ENCODE measurements around the gene PLIN3. TPM values are rescaled to one million over a fixed set of nuclear protein-coding genes. Genes with fewer than 3 reads are reported as not detected.

The PLIN3 gene
- total and polyA plus RNA-seq, 2 of the 4 experiments (the other 2 are of a cell fraction), result 147 to 246 TPM

DNA sequence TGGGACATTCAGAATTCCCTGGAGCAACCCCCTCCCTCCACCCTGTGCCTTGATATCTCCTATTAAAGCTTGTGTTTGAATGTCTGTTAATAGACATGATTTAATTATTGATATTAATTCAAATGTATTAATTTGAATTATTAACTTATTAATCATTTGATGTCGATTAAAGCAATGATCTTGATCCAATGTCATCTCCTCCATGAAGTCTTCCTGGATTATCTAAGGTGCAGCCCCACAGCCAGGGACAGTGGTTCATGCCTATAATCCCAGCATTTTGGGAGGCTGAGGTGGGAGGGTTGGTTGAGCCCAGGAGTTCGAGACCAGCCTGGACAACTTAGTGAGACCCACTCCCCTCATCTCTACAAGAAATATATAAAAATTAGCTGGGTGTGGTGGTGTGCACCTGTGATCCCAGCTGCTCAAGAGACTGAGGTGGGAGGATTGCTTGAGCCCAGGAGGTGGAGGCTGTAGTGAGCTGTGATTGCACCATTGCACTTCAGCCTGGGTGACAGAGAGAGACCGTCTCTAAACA is 66.3 kb downstream of the PLIN3 start:
- H3K9me3 ChIP-seq (ENCODE audit: control insufficient read depth, insufficient read depth, low read length), result no peaks in the 10 kb centered on the region
- intact Hi-C loops (cut with micrococcal nuclease), result no loop called here
- dilution Hi-C loops (cut with HindIII; ENCODE audit: low sequenced_read_pairs, unreplicated experiment), result no loop called here
- H3K23ac ChIP-seq (ENCODE audit: low read depth, low read length), result no peak overlapping the region
- H3K4me3 ChIP-seq (ENCODE audit: insufficient read depth, low read depth, low read length), result no peak overlapping the region
- no peak for DNase-seq
- H3K27me3 ChIP-seq (ENCODE audit: control insufficient read depth, insufficient read depth, low read length), result no peaks in the 10 kb centered on the region
- H2BK20ac ChIP-seq (ENCODE audit: low read depth, low read length), result no peak overlapping the region
- H3K36me3 ChIP-seq (ENCODE audit: control insufficient read depth, insufficient read depth, low read length), result peaks cover 11% of the 10 kb centered on the region
- H2BK15ac ChIP-seq (ENCODE audit: low read depth, low read length), result no peak overlapping the region
- H3K4me2 ChIP-seq (ENCODE audit: low read depth, low read length), result no peak overlapping the region
- H2AK5ac ChIP-seq (ENCODE audit: low read depth, low read length), result no peak overlapping the region
- no peak overlapping the region for H3K18ac ChIP-seq (ENCODE audit: low read depth, low read length)
- H3K56ac ChIP-seq (ENCODE audit: extremely low read depth, insufficient read depth, low read length), result no peak overlapping the region
- CTCF ChIA-PET, result no interaction called here
- H4K91ac ChIP-seq (ENCODE audit: insufficient read depth, low read depth, low read length), result no peak overlapping the region
- no peak overlapping the region for H3K4ac ChIP-seq (ENCODE audit: low read depth, low read length)
- H3K79me1 ChIP-seq (ENCODE audit: low read depth in 1 of 2, low read length in 2 of 2), result peaks cover 0 to 14% of the 10 kb centered on the region in 2 experiments; a peak in 1 of 4 replicates
- no TSS peak for BruUV-seq (replicated peaks)
- no CpG with 5 or more reads among the region's 3 CpGs for WGBS, 2 experiments (ENCODE audit: extremely low coverage in 2 of 2, insufficient read length in 1 of 2)
- TF ChIP-seq RCOR1 (IDR thresholded peaks at IDR 0.05; ENCODE audit: insufficient replicate concordance, low read length) (no peak), RAD21 (IDR thresholded peaks at IDR 0.05; ENCODE audit: low read length) (no peak), SMC3 (IDR thresholded peaks at IDR 0.05; ENCODE audit: low read depth, low read length) (no peak)
- H2AK9ac ChIP-seq (replicated peaks; ENCODE audit: low read depth, low read length, poor library complexity), result no peak overlapping the region
- no peaks in the 10 kb centered on the region; the same call in 1 of the 2 replicates for H4K20me1 ChIP-seq (ENCODE audit: insufficient read depth, low read length)
- no peak overlapping the region for H2BK120ac ChIP-seq (ENCODE audit: low read depth, low read length)
- no peak overlapping the region for H3K27ac ChIP-seq (ENCODE audit: insufficient read depth, low read length)
- H4K8ac ChIP-seq (ENCODE audit: low read depth in 2 of 2, low read length in 2 of 2), result no peak overlapping the region
- no peak overlapping the region for H4K5ac ChIP-seq (ENCODE audit: low read depth, low read length)
- POLR2A ChIA-PET (ENCODE audit: unreplicated experiment), result no interaction called here
- H3K9me1 ChIP-seq (ENCODE audit: insufficient read depth, low read length), result 0 out of 2 replicates have a peak, but pooled peaks cover 3% of the 10 kb centered on the region
- no peak overlapping the region for H3K9ac ChIP-seq (ENCODE audit: low read depth, low read length)
- no peak for ATAC-seq (ENCODE audit: low read depth)
- no peak overlapping the region for H2BK5ac ChIP-seq (ENCODE audit: low read depth, low read length, poor library complexity, severe bottlenecking)
- H3K4me1 ChIP-seq (ENCODE audit: control insufficient read depth, insufficient read depth, low read length), result no peaks in the 10 kb centered on the region
- no peak overlapping the region for H3K14ac ChIP-seq (replicated peaks; ENCODE audit: low read depth, low read length)
- H2AFZ ChIP-seq (replicated peaks; ENCODE audit: low read length, poor library complexity), result no peak overlapping the region
- in situ Hi-C loops (cut with MboI; ENCODE audit: low sequenced_read_pairs), result no loop called here

Measured in IMR-90 (cell line).